HG02840 (cell line): Measurements from ENCODE around the gene SAE1.
A peak's percentile ranks its signal among the peaks of the same experiment; 100 is the strongest.

ENCODE experiments used
- ATAC-seq: cut with Tn5 transposase; IDR thresholded peaks from one replicate; pipeline ENCODE4 v1.9.1; 2021; ENCODE audit warnings: mild to moderate bottlenecking, moderate library complexity, moderate number of reproducible peaks; ENCODE audit not compliant: unreplicated experiment, low FRiP score

SAE1 gene

GRCh38 chr19:47157431-47158321 is 27.0 kb downstream of the SAE1 start:
- no peak for ATAC-seq

GRCh38 chr19:47158367-47158791 is 27.7 kb downstream of the SAE1 start:
- no peak for ATAC-seq

- ATAC-seq: no peak
Observed at GRCh38 chr19:47158879-47159503, 28.4 kb downstream of the SAE1 start.

GRCh38 chr19:47161876-47162489 is 31.3 kb downstream of the SAE1 start:
- no peak for ATAC-seq

GRCh38 chr19:47168065-47168464 is 37.4 kb downstream of the SAE1 start:
- ATAC-seq: no peak

GRCh38 chr19:47172666-47173455 is 42.2 kb downstream of the SAE1 start:
- ATAC-seq: no peak

GRCh38 chr19:47176071-47176626 is 45.5 kb downstream of the SAE1 start:
- no peak for ATAC-seq

- ATAC-seq: no peak
Observed at GRCh38 chr19:47176627-47177090, 46.0 kb downstream of the SAE1 start.

GRCh38 chr19:47179653-47180310 is 49.1 kb downstream of the SAE1 start:
- no peak for ATAC-seq

- ATAC-seq: no peak
Observed at GRCh38 chr19:47183601-47184000, 53.0 kb downstream of the SAE1 start.

GRCh38 chr19:47186446-47187334 is 56.1 kb downstream of the SAE1 start:
- ATAC-seq: peak; percentile 73

- no peak for ATAC-seq
Observed at GRCh38 chr19:47187335-47187655, 56.7 kb downstream of the SAE1 start.

- ATAC-seq: no peak
Observed at GRCh38 chr19:47187797-47188196, 57.2 kb downstream of the SAE1 start.

GRCh38 chr19:47188507-47189033 is 57.9 kb downstream of the SAE1 start:
- ATAC-seq: no peak

GRCh38 chr19:47190167-47190727 is 59.6 kb downstream of the SAE1 start:
- no peak for ATAC-seq

GRCh38 chr19:47195434-47195833 is 64.8 kb downstream of the SAE1 start:
- no peak for ATAC-seq

GRCh38 chr19:47197141-47197540 is 66.5 kb downstream of the SAE1 start:
- ATAC-seq: no peak

GRCh38 chr19:47200530-47200929 is 69.9 kb downstream of the SAE1 start:
- no peak for ATAC-seq
